BE2C (cell line): ENCODE measurements around the gene NISCH.

Experiments
- DNase-seq: peaks from one replicate; pipeline ENCODE4 v3.0.0-alpha.2; 2020
- H3K27me3 ChIP-seq: fragments of 250-450 bp; sonication (Bioruptor Pico); 2 replicates; pipeline ENCODE4 v1.5.1; 2020; ENCODE audit warnings: mild to moderate bottlenecking
- H3K36me3 ChIP-seq: fragments of 250-450 bp; sonication (Bioruptor Pico); 2 replicates; pipeline ENCODE4 v1.5.1; 2020; ENCODE audit warnings: mild to moderate bottlenecking
- H3K4me1 ChIP-seq: fragments of 250-450 bp; sonication (Bioruptor Pico); 2 replicates; pipeline ENCODE4 v1.5.1; 2020
- H3K4me3 ChIP-seq: 2 replicates; pipeline ENCODE4 v1.5.1; 2011; ENCODE audit warnings: low read depth, low read length
- H3K9me3 ChIP-seq: fragments of 250-450 bp; sonication (Bioruptor Pico); 2 replicates; pipeline ENCODE4 v1.5.1; 2020
- TF ChIP-seq, protein P1 (sequence below): IDR thresholded peaks from 2 replicates; pipeline ENCODE4 v1.5.1; 2012; ENCODE audit warnings: mild to moderate bottlenecking, low read depth, low read length

NISCH gene

DNA sequence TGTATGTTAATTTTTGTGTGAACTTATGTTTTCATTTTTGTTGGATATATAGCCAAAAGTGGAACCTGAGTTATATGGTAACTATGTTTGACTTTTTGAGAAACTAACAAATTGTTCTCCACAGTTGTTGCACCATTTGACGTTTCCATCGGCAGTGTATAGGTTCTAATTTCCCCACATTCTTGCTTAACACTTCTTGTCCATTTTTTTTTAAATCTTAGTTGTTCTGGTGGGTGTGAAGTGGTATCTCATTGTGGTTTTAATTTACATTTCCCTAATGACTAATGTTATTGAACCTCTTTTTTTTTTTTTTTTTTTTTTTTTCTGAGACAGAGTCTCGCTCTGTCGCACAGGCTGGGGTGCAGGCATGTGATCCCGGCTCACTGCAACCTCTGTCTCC lies 8.0 kb downstream of the NISCH start:
- H3K9me3 ChIP-seq: no peaks in the 10 kb centered on the region
- no peak overlapping the region for H3K4me3 ChIP-seq
- H3K36me3 ChIP-seq: peaks cover 8% of the 10 kb centered on the region
- H3K4me1 ChIP-seq: no peaks in the 10 kb centered on the region
- no peak for DNase-seq
- H3K27me3 ChIP-seq: no peaks in the 10 kb centered on the region
- TF ChIP-seq, protein P1, sequence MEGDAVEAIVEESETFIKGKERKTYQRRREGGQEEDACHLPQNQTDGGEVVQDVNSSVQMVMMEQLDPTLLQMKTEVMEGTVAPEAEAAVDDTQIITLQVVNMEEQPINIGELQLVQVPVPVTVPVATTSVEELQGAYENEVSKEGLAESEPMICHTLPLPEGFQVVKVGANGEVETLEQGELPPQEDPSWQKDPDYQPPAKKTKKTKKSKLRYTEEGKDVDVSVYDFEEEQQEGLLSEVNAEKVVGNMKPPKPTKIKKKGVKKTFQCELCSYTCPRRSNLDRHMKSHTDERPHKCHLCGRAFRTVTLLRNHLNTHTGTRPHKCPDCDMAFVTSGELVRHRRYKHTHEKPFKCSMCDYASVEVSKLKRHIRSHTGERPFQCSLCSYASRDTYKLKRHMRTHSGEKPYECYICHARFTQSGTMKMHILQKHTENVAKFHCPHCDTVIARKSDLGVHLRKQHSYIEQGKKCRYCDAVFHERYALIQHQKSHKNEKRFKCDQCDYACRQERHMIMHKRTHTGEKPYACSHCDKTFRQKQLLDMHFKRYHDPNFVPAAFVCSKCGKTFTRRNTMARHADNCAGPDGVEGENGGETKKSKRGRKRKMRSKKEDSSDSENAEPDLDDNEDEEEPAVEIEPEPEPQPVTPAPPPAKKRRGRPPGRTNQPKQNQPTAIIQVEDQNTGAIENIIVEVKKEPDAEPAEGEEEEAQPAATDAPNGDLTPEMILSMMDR: no peak

DNA sequence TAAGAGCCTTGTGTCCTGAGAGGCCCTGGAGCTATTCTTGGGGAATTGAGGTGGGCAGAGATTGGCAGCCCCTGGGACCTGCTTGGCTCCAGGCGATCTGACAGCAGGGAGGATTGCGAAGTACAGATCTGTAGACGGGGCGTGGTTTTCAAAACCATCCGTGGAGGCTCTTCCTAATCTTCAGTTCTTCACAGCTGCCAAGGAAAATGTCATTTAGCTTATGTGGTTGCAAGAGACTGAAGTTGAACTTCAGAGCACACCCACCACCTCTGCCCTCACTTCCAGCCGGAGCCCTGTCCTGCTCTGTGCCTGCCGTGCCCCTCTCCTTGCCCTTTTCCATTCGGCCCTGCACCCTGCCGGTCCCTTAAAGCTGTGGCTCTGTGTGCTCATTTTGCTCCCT lies 12.9 kb downstream of the NISCH start:
- H3K9me3 ChIP-seq: no peaks in the 10 kb centered on the region
- no peak overlapping the region for H3K4me3 ChIP-seq
- no peaks in the 10 kb centered on the region for H3K27me3 ChIP-seq
- H3K36me3 ChIP-seq: peaks cover 8% of the 10 kb centered on the region
- TF ChIP-seq, protein P1: no peak
- DNase-seq: no peak
- no peaks in the 10 kb centered on the region for H3K4me1 ChIP-seq

DNA sequence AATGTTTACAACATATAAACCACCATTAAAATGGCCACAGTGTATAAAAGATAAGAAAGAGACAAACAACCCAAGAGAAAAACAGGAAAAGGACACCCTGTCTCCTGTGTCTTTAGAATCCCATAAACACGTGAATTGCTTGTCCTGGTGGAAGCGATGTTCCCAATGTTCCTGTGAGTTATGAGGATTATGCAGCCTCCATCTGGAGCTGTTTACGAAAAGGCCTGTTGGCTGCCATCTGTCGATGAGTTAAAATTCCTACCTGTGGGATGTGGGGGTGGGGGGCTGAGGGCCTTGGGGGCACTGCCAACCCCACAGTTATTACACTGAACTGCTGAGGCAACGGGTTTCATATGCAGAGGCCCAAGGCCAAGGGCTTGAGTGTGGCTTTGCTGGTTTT lies 13.6 kb downstream of the NISCH start:
- no peaks in the 10 kb centered on the region for H3K4me1 ChIP-seq
- no peak for DNase-seq
- H3K4me3 ChIP-seq: no peak overlapping the region
- no peaks in the 10 kb centered on the region for H3K27me3 ChIP-seq
- H3K9me3 ChIP-seq: no peaks in the 10 kb centered on the region
- TF ChIP-seq, protein P1: no peak
- H3K36me3 ChIP-seq: peaks cover 8% of the 10 kb centered on the region

GRCh38 chr3:52470920-52471319 lies 15.5 kb downstream of the NISCH start:
- Histone ChIP-seq H3K4me1 (no peaks in the 10 kb centered on the region), H3K9me3 (no peaks in the 10 kb centered on the region), H3K4me3 (no peak overlapping the region), H3K27me3 (no peaks in the 10 kb centered on the region), H3K36me3 (peaks cover 8% of the 10 kb centered on the region)
- TF ChIP-seq, protein P1: no peak
- DNase-seq: no peak

- peak; percentile 65 for DNase-seq
- Histone ChIP-seq H3K9me3 (no peaks in the 10 kb centered on the region), H3K4me1 (no peaks in the 10 kb centered on the region), H3K4me3 (no peak overlapping the region), H3K36me3 (peaks cover 13% of the 10 kb centered on the region), H3K27me3 (no peaks in the 10 kb centered on the region)
- TF ChIP-seq, protein P1: peak; percentile 66
Observed at GRCh38 chr3:52471371-52472238, 16.2 kb downstream of the NISCH start.

- DNase-seq: no peak
- Histone ChIP-seq H3K36me3 (peaks cover 17% of the 10 kb centered on the region), H3K4me3 (no peak overlapping the region), H3K9me3 (no peaks in the 10 kb centered on the region), H3K27me3 (no peaks in the 10 kb centered on the region), H3K4me1 (no peaks in the 10 kb centered on the region)
- TF ChIP-seq, protein P1: no peak
Observed at GRCh38 chr3:52472239-52473000, 17.0 kb downstream of the NISCH start.
